Stimulated activated CD4-positive, alpha-beta T cell treated with anti-CD3 and anti-CD28 coated beads, Interleukin-15, amount 100 ng/mL, for 24 hours (primary cell): Measurements from ENCODE around the gene LYPLA2.
"Not testable (repeated sequence)": the region's sequence is repeated elsewhere in the genome, so short reads cannot be mapped to it uniquely, and the experiment has no call there.

Experiments
- DNase-seq: peaks from one replicate; pipeline ENCODE4 v3.0.0-alpha.2; 2020

Gene LYPLA2

DNA sequence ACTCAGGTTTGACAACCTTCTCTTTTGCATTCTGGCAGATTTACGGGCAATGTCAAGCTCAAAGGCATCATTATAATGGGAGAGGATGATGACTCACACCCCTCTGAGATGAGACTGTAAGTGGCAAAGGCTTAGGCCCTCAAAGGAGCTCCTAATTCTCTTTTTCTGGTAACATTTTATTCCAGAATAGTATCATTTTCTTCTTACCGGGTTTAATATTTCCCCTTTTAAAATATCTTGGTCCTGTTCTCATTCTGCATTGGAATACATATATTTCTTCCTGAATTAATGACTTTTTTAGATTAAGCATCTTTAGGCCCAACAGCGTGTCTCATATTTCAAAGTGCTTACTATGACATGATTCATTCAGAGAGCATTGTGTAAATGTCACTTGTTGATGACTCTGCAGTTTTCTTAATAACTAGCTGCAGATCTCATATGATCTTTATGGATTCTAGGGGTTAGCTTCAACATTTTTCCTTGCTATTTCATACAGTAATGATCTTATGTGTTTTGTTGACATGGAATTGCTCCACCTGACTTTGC is 11.0 kb upstream of the LYPLA2 start:
- DNase-seq: no peak

DNA sequence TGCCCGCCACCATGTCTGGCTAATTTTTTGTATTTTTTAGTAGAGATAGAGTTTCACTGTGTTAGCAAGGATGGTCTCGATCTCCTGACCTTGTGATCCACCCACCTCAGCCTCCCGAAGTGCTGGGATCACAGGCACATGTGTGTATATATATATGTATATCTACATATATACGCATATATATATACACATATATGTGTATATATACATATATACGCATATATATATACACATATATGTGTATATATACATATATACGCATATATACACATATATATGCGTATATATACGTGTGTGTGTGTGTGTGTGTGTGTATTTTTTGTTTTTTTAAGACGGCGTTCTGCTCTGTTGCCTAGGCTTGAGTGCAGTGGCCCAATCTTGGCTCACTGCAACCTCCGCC is 7.8 kb upstream of the LYPLA2 start:
- DNase-seq: not testable (repeated sequence)

DNA sequence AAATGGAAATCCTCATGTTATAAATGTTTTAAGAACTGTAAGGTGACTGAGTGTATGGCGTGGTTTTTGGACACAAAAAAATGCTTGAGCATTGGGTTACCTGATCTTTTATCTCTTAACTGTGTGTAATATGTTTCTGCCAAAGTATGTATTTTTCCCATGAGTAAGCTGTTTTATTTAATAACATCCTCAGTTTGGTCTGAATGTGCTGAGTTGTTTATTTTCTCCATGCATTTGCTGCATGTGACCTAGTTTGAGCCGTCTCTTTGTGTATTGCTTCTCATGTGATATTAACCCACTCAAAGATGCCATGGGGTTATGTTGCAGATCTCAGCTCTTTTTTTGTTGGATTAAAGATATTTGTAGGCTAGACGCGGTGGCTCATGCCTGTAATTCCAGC is 6.1 kb upstream of the LYPLA2 start:
- no peak for DNase-seq

DNA sequence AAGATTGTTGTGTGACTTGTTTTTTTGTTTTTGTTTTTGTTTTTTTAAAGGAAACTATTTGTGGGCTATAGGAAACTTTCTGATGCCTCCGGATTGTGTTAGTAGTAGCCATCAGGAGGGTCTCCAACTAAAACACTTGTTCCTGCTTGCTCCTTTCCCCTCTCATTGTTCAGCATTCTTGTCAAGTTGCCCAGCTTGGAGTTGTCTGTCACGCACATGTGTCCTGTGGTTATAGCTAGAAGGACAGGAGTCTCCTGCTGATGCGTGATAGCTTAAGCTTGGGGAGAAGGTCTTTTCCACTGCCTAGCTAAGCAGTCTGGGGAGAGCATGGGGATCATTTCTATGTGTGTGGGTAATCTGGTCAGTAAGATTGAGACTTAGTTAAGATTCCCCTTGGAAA is 3.2 kb upstream of the LYPLA2 start:
- DNase-seq: no peak

DNA sequence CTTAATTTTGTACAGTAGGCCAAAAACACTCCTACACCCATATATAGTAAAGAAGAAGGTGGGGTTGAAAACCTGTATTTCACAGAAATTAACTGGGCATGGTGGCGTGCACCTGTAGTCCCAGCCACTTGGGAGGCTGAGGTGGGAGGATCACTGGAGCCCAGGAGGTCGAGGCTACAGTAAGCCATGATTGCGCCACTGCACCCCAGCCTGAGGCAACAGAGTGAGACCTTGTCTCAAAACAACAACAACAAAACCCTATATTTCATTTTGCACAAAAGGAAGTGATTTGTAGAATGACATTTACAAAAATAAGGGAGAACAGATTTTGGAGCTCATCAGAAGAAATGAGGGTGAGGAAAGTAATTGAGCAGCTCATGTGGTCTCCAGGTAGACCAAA is 2.2 kb upstream of the LYPLA2 start:
- no peak for DNase-seq

DNA sequence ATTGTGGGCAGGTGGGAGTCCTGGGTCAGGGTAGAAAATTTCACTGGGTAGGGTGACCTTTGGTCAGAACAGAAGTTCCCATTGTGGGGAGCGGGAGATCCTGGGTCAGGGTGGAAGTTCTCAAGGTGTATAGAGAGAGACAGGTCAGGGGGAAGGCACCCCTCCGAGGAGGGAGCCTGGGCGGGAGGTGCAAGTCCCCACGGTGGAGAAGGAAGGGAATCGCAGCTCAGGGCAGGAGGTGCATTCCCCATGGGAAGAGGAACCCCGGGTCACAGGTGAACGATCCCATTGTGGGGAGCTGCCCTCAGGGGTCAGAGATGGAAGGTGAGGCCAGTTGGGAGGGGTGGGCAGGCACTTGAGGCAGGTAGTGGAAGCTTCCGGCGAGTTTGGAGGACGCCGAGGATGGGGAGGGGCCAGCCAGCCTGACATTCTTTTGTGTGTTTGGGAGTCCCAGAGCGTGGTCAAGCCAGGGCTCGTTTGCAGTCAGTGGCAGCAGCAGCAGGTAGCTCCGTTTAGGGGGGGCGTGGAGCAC is 637 bp downstream of the LYPLA2 start:
- peak; percentile 52 for DNase-seq

DNA sequence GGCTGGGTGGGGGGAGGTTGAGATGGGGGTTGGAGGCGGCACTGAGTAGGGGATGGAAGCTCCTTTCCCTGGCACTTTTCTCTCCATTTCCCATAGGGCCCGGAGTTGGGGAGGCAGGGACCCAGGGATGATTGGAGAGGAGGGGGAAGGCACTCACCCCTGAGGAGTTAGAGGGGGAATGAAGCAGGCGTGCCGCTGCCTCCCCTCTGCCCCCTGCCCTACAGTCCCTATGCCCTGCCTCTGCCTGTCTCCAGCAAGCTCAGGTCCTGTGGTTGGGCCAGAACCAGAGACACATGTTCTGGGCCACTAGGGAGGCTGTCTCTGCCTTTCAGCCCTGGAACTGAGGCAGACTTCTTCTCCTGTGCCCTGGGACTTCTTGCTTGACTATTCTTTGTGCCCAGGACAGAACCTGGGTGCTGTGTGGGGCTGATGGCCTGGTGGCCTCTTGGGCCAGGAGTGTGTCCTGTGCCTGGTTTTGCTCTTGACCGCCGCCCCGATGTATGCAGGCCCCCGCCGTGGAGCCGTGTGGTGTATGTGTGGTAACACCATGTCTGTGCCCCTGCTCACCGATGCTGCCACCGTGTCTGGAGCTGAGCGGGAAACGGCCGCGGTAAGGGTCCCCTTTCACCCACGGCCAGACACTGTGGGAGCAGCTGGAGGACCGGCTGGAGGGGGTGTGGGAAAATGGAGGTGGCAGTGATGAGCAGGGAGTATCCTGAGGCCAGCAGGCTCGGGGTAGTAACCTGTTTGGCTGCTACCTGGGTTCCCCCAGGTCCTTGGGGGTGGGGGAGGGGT is 1.4 kb downstream of the LYPLA2 start:
- DNase-seq: no peak

DNA sequence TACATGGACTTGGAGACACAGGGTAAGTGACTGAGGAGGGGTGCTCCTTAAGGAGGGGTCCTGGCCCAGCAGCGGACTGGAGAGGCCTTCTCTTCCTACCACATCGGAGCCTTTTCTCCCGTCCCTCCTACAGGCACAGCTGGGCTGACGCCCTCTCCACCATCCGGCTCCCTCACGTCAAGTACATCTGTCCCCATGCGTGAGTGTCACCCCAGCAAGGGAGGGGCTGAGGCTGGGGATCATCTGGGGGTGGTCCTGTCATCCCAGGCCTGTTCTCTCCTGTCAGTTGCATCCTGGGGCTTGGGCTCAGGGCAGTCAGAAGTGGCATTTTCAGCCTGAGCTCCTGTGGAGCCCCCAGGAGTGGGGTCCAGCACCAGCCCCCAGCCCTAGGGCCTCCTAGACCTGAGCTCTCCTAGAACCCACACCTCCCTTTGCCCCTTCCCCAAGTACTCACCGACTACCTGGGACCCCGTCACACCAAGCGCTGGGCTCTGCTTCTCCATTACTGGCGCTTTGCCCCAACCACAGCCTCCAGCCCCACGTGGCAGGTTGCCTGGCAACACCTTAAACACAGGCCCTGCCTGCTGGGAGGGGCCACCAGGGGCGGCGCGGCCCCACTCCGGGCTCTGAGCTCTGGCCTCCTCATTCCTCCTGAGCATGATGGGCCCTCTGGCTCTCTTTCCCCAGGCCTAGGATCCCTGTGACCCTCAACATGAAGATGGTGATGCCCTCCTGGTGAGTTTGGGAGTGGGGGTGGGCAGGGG is 2.3 kb downstream of the LYPLA2 start:
- peak; percentile 51 for DNase-seq

DNA sequence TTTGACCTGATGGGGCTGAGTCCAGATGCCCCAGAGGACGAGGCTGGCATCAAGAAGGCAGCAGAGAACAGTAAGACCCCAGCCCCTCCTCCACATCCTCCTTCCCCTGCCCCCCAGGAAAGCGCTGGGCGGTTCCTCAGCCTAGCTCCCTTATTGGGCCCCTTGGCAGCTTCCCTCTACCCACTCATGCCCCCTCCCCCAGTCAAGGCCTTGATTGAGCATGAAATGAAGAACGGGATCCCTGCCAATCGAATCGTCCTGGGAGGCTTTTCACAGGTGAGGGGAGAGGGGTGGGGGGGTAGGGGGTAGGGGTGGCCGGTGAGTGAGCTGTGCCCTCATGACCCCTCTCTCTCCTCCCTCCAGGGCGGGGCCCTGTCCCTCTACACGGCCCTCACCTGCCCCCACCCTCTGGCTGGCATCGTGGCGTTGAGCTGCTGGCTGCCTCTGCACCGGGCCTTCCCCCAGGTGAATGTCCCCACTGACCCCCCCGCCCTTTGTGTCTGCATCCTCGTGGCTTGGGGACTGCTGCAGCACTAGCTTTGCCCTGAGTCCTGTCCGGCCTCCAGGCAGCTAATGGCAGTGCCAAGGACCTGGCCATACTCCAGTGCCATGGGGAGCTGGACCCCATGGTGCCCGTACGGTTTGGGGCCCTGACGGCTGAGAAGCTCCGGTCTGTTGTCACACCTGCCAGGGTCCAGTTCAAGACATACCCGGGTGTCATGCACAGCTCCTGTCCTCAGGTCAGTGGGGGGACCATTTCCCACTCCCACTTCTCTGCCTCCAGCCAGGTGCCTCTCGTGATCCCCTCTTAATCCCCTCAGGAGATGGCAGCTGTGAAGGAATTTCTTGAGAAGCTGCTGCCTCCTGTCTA is 3.2 kb downstream of the LYPLA2 start:
- DNase-seq: no peak

DNA sequence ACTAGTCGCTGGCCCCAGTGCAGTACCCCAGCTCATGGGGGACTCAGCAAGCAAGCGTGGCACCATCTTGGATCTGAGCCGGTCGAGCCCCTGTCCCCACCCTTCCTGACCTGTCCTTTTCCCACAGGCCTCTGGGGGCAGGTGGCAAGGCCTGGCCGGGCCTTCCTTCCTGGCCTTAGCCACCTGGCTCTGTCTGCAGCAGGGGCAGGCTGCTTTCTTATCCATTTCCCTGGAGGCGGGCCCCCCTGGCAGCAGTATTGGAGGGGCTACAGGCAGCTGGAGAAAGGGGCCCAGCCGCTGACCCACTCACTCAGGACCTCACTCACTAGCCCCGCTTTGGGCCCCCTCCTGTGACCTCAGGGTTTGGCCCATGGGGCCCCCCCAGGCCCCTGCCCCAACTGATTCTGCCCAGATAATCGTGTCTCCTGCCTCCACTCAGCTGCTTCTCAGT is 3.8 kb downstream of the LYPLA2 start:
- DNase-seq: not testable (repeated sequence)

DNA sequence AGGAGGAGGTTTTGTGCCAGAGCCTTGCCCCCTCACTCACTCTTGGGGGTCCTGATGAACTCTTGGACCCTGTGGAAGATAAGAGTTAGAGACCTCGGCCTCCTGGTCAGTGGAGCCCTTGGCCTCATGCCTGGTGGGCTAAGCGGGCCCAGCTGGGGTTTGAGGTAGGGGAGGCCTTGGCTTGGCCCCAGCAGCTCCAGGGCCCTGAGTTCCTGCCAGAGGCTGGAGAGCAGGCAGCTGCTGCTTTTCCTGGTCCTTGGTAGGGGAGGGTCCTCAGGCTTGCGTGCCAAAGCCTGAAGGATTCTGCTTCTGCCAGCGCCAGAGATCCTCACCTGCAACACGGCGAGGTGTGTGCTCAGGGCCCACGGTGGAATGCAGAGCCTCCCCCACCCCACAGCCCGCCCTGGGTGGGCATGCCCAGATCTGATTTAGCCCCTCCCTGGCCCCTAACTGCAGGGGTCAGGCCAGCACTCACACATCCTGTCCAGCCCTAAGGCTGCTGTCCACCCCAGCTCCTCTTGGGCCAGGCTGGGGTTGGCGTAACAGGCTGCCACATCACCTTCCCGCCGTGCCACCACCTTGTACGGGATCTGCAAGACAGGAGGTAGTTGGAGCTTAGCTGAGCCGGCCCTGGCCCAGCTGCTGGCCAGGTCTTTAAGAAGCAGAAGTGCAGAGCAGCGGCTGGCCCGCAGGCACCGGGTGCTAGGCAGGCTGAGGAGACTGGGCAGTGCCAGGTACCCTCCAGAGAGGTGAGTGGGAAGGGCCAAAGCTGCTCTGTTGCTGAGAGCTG is 4.9 kb downstream of the LYPLA2 start:
- no peak for DNase-seq

DNA sequence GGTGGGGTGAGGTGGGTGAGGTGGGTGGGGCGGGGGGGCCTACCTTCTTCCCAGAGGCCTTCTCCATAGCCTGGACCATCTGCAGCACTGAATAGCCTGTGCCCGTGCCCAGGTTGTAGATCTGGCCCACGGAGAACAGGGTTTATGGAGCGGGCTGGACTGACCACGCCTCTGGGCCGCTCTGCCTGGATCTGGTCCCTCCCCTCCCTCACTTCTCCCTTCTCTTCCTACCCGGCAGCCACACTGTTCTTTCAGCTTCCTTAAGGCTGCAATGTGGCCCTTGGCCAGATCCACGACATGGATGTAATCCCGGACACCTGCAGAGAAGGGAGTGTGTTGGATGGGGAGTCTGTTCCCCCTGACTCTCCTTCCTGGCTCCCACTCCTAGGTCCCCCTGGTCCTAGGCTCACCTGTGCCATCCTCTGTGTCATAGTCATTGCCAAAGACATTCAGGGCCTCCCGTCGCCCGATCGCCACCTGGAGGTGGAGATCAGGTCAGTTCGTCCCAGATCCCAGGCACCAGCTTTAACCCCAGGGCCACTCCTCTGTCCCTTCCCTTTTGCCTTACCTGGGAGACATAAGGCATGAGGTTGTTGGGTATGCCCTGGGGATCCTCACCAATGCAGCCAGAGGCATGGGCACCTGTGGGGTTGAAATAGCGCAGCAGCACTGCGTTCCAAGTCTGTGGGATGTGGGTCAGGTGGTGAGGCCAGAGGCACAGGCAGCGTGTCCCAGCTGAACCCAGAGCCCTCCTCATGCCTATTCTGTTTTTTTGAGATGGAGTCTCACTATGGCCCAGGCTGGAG is 5.7 kb downstream of the LYPLA2 start:
- no peak for DNase-seq

DNA sequence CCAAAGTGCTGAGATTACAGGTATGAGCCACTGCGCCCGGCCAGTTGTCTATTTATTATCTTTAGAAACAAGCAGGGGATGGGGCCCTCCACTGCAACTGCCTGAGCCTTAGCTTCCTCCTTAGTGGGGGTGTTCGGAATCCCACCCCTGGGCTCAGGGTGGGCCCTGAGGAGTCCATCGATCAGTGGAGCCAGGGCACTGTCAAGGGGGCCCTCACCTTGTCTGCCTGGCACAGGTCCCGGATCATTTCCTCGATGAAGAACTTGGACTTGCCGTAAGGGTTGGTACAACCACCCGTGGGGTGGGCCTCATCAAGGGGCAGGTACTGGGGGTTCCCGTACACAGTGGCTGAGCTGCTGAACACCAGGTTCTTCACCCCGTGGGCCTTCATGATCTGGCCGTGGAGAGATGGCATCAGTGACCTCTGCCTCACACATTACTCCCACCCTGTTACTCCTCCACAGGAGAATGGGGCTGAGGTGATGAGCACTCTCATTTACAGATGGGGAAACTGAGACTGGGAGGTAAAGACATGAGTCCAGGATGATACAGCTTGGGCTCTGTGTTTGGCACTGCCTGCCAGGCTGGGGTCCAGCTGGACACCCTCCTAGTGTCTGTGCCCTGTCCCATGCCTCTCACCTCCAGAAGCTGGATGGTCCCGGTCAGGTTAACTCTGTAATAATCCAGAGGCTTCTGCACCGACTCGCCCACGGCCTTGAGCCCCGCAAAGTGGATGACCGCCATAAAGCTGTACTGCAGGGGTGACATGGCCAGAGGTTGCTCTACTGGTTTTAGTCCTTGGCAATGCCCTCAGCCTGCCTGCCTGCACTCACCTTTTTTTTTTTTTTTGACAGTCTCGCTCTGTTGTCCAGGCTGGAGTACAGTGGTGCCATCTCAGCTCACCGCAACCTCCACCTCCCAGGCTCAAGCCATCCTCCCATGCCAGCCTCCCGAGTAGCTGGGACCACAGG is 6.8 kb downstream of the LYPLA2 start:
- DNase-seq: no peak

DNA sequence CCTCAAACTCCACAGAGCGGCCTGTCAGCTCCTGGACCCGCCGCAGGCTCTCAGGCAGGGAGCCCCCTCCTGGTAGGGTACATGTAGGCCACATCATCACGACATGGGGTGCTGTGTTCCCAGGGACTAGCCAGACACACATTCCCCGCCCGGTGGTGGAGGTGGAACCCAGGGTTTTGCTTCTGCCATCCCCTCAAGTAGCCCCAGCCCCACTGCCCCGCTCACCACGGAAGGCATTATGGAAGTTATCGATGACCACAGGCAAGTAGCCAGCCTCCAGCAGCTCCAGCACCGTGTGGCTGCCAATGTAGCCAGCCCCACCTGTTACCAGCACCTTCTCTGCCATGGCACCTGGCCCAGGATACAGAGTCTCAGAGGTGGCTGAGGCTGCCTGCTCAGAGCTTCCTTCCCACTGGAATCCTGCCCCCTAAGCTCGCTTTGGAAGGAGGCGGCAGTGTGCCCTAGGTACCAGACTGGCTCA is 7.8 kb downstream of the LYPLA2 start:
- DNase-seq: no peak

DNA sequence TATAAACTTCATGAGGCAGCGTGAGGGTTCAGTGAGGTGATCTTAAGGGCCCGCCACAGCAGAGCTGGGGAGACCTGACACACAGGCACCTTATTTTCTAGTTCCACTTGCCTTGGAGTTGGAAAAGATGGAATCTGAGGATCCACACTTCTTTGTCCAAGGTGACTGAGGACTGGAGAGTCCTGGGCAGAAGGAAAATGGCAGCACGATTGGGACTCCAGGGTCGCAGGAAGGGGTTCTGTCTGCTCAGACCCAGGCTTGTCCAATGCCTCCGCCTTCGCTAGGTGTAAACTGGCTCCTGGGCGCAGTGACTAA is 8.3 kb downstream of the LYPLA2 start:
- DNase-seq: no peak

DNA sequence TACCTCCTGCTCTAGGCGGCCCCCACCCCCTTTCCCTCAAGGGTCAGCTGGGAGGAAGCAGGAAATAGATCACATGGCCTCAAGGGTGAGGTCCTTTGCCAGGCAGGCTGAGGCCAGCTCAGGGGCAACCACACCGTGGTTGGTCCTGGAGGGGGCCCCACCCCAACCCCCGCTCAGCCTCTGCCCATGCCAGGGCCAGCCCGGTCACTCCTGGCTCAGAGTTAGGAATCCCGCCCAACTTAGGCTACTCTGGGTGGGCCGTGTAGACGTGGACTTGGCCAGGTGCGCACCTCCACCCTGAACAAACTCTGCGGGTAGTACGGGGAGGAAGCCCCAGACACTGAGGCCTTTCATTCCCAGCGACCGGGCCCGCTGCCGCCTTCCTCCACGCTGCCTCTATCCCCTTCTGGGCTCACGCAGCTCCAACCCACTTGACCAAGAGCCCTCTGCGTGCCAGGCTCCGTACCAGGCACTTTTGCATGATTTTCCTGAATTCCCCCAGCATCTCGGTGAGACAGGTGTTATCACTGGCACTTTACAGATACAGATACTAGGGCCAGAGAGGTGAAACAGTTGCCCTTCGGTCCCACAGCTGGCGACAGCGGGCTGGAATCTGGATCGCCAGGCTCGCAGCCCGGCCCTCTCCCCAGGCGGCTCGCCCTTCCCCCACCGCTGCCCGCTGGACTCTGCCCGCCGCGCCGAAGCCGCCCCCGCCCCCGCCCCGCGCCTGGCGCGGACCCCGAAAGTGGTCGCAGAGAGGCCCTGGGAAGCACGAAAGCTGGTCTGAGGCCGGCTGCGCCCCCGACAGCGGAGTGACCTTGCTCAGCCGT is 8.8 kb downstream of the LYPLA2 start:
- peak; percentile 57 for DNase-seq

DNA sequence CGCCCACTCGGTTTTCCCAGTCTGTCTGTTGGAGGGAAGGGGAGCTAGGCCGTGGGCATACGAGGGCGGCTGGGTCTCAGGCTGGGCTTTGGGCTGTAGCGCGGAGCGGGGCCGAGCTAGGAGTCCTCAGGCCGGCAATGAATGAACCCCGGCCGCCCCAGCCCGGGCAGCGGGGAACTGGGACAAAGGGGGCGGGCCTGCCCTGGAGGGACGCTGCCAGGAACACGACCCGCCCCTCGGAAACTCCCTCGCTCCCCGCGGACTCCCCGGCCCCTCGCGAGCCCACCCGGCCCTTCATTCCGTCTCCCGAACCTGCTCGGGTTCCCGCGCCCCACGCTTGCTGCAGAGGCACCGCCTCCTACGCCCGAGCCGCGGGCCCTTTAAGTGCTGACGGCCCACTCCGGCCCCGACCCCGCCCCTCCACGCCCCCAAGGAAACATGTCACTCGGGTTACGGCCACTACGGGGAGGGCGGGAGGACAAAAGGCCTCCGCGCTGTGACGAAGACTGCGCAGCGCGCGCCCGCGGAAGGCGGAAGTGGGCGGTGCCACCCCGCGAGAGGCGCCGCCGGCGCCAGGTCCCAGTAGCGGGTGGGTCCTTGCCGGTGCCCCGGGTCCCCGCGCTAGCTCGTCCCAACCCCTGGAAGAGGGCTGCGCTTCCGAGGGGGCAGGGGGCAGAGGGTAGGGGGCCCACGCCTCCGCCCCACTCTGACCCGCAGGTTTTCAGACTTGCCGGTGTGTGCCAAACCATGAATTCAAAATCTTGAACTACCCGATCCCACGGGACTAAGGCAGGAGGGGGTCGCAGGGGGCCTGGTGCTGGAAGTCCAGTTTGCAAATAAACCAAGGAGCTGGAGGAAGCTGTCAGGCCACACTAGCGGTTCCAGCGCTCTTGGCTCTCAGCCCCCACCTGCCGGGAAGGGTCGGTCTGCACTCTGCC is 9.7 kb downstream of the LYPLA2 start, which contains the start of gene GALE:
GALE (minus strand) TSS at position 355 of the 938 bp plus-strand sequence. CDS start 1,747 bp downstream, outside the sequence.
- DNase-seq: peak; percentile 99
